Activated T-cell treated with anti-CD3 and anti-CD28 coated beads for 48 hours (primary cell): ENCODE results near the gene MYO16.

Experiments
- DNase-seq: peaks from one replicate; pipeline ENCODE4 v3.0.0-alpha.2; 2020; ENCODE audit warnings: low read depth

The MYO16 gene

GRCh38 chr13:109243311-109243951, 614.0 kb downstream of the MYO16 start:
- no peak for DNase-seq

GRCh38 chr13:109244566-109244965, 615.2 kb downstream of the MYO16 start:
- no peak for DNase-seq

GRCh38 chr13:109246001-109246400, 616.6 kb downstream of the MYO16 start:
- no peak for DNase-seq

GRCh38 chr13:109249780-109250528, 620.5 kb downstream of the MYO16 start:
- DNase-seq, result no peak

- DNase-seq, result no peak
Measured at GRCh38 chr13:109251956-109252355, 622.5 kb downstream of the MYO16 start.

- DNase-seq, result no peak
Measured at GRCh38 chr13:109253316-109253715, 623.9 kb downstream of the MYO16 start.

- no peak for DNase-seq
Measured at GRCh38 chr13:109254274-109254673, 624.9 kb downstream of the MYO16 start.

GRCh38 chr13:109255141-109255856, 625.9 kb downstream of the MYO16 start:
- no peak for DNase-seq

- no peak for DNase-seq
Measured at GRCh38 chr13:109256866-109257760, 627.7 kb downstream of the MYO16 start.
